Fibroblast of peridontal ligament (primary cell): ENCODE results near the gene GUCA2B.
A peak's percentile ranks its signal among the peaks of the same experiment; 100 is the strongest.

Experiments
- DNase-seq: peaks from one replicate; pipeline ENCODE4 v3.0.0-alpha.2; 2010; ENCODE audit errors: extremely low read depth

GUCA2B gene

DNA sequence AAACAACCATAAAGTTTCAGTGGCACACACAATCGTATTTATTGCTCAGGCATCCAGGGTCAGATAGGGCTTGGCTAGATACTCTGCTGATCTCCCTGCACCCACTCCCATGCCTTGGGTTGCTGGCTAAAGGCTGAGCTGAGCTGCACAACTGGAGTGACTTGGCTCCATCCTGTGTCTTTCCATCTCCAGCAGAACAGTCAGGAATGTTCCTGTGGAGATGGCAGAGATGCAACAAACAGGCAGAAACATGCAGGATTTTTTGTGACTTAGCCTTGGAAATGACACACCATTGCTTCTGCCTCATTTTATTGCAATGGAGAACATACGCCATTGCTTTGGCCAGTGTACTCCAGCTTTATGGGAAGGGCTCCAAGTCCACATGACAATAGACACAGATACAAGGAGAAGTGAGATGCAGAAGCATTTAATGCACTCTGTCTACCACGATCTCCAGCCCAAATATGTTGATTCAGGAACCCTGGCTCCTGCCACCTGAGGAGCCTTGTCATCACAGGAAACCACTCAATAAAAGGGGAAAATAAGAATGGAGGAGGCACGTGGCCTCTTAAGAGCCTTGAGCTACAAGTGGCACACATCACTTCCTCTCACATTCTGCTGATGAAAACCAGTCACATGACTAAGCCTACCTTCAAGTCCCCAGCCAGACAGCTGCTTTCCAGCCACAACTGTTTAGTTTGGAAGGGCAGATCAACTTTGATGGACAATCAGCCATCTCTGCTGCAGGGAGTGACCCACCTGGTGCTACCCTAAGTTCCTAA, 10.1 kb upstream of the GUCA2B start:
- no peak for DNase-seq

- DNase-seq = peak; percentile 3
Observed at GRCh38 chr1:42143896-42144710, 9.1 kb upstream of the GUCA2B start.

- DNase-seq = no peak
Observed at GRCh38 chr1:42144711-42145388, 8.4 kb upstream of the GUCA2B start.

GRCh38 chr1:42145389-42145716, 7.9 kb upstream of the GUCA2B start:
- DNase-seq = no peak

DNA sequence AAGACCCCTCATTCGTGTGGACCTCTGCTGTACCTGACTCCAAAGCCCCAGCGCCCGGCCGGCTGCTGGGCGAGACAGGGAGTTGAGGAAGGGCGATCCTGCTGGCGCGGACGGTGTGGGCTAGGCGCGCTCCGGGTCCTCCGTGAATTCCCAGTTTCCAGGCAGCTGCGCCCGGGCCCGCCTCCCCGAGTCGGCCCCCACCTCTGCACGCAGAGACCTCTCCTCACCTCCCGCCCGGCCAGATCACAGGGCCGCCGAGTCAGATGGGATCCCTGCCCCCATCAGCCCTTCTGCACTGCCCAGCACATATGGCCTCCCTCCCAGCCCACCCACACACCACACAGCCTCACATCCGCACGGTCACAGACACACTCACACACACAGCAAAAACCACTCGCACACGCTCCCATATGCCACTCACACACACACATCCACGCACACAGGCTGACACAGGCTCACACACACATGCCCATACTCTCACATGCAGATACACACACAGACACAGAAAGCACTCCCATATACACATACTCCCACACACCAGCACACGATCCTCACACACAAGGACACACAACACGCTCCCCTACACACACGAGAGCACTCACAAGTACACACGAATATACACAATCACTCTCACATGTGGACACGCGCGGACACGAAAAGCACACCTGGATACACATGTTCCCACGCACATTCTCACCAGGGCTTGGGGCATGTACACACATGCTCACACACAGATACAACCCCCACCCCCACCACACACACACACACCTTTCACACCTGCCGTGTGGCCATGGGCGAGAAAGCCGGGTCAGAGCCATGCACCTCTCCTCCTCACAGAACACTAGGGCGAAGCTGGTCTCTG, 7.2 kb upstream of the GUCA2B start:
- DNase-seq = no peak

GRCh38 chr1:42146626-42147320, 6.4 kb upstream of the GUCA2B start:
- DNase-seq = peak; percentile 46

GRCh38 chr1:42148166-42148565, 5.0 kb upstream of the GUCA2B start:
- no peak for DNase-seq

DNA sequence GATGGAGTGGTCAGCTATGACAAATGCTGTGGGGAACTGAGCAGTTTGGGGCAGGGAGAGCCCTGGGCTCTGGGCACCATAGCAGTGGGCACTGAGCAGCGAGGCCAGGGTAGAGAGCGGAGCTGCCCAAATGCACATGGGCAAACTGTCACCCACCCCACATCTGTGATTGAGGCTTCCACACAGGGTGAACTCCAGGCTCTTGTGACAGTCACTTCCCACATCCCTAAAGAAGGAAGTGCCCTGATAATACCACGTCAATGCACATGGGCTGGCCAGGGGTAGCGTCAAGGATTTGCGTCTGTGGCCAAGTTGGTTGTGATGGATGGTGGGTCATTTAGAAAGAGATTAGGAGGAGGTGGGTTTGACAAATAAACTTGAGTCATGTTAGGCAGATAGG, 2.6 kb upstream of the GUCA2B start:
- no peak for DNase-seq

DNA sequence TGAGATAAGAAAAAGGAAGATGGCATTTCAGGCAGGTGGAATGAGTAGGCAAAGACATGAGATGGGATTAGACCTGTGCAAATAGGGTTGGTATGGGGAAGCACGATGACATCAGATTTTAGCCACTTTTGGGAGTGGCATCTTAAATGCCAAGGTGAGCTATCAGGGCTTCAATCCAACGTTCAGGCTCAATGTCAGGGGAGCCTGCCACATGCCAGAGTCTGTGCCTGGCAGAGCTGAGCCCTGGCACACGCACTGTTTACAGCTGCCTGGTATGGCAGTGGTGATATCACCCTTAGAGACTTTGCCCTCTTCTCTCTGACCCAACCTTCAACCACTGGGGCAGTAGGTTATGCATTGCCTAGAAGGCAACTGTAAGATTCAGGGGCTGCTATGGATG, 1.1 kb upstream of the GUCA2B start:
- no peak for DNase-seq

GRCh38 chr1:42153624-42154023, 414 bp downstream of the GUCA2B start:
- no peak for DNase-seq

DNA sequence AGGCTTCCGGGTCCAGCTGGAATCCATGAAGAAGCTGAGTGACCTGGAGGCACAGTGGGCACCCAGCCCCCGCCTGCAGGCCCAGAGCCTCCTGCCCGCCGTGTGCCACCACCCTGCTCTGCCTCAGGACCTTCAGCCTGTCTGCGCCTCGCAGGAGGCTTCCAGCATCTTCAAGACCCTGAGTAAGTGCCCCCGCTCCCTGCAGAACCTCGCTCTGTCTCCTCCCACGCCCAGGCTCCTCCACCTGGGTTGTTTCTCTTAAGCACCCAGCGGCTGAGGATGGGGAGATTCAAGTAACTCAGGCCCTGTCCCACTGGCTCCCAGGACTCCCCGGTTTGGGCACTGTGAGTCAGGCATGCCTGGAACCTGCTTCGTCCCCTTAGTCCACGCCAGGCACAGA, 1.5 kb downstream of the GUCA2B start:
- DNase-seq = no peak

DNA sequence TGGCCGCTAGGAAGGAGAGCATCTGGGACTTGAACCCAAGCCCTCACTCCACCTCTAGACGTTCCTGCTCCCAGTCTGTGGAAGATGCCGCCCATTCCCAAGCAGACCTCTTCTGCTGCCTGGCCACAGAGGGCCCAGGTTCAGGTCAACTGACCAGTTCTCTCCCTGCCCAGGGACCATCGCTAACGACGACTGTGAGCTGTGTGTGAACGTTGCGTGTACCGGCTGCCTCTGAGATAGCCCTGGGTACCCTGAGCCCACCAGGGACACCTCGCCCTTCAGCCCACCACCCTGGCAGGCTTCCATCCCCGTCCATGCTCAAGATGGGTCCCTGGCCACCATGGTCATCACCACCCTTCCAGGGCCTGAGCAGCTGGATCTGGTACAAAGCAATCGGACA, 2.2 kb downstream of the GUCA2B start:
- no peak for DNase-seq

- DNase-seq = no peak
Observed at GRCh38 chr1:42157667-42158066, 4.5 kb downstream of the GUCA2B start.

- no peak for DNase-seq
Observed at GRCh38 chr1:42158189-42158588, 5.0 kb downstream of the GUCA2B start.

- DNase-seq = no peak
Observed at GRCh38 chr1:42162181-42162580, 9.0 kb downstream of the GUCA2B start.

DNA sequence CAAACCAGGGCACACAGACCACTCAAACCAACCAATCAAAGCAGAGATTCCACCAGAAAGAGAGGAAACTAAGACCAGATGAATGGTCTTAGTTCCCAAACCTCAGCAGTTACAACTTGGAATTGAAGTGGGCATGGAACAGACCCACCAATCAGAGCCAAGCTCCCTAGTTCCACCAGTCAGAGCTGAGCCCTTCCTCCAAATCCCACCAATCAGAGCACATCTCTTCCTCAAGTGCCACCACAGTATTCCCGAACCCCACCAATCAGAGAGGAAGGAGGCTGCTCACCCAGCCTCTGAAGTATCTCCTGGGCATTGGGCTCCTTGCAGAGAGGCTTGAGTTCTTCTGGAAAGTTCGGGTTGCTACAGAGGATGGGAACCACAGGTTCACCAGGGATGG, 9.9 kb downstream of the GUCA2B start:
- no peak for DNase-seq

DNA sequence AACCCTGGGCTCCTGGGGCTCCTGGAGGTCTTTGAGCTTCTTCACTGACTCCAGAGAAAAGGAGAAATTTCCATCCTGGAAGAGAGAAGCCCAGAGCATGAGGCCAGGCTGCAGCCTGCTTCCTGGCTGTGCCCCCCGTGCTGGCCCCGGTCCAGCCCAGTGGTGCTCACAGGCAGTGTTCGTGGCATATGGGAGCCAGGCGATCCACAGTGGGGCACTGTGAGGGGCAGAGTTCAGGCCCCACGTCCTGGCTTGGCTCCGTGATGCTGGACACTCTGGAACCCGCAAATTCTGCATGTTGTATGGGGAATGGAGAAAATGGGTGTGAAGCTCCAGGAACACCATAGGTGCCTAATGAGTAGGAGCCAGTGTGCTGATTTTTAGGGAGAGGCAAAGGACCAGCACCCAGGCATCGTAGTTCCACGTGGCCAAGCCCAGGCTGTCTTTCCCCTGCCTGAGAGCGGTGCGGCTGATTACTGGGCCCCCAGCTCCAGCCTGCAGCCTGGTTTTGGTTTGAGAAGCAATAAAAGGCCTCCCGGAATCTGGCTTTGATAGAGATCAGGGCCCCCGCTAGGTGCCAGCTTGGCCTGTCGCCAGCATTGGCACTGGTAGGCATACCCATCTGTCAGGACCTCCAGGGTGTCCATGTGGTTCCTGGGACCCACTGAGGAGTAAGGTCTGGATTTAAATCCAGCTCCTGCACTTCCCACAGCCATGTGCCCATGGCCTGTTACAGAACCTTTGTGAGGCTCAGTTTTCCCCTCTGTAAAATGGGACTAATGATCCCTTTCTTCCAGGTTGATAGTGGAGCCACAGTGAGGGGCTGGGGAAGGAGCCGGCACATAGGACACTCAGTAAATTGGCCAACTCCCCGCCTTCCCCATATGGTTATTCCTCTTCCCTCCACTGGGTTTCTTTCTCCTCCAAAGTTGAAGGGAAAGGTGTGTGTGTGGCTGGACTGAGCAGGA, 10.6 kb downstream of the GUCA2B start:
- DNase-seq = no peak

- DNase-seq = no peak
Observed at GRCh38 chr1:42164551-42165420, 11.6 kb downstream of the GUCA2B start, which contains the start of gene GUCA2A. Gene GUCA2A (minus strand): TSS chr1:42164745. CDS start chr1:42164712, 33 bp downstream.
